GM21390 (cell line): ENCODE results near the gene SUMF1.
A peak's percentile ranks its signal among the peaks of the same experiment; 100 is the strongest.

Source experiments
- ATAC-seq: cut with Tn5 transposase; IDR thresholded peaks from one replicate; pipeline ENCODE4 v1.9.1; 2021; ENCODE audit not compliant: unreplicated experiment

SUMF1 gene

GRCh38 chr3:4394048-4394447, 73.0 kb downstream of the SUMF1 start:
- ATAC-seq = no peak

- no peak for ATAC-seq
These were observed 74.1 kb downstream of the SUMF1 start for GRCh38 chr3:4392992-4393391.

- ATAC-seq = peak; percentile 74
These were observed 79.6 kb downstream of the SUMF1 start for GRCh38 chr3:4387210-4388204.

GRCh38 chr3:4385201-4385600, 81.9 kb downstream of the SUMF1 start:
- ATAC-seq = no peak

GRCh38 chr3:4380013-4380412, 87.1 kb downstream of the SUMF1 start:
- ATAC-seq = no peak

- ATAC-seq = no peak
These were observed 90.6 kb downstream of the SUMF1 start for GRCh38 chr3:4376499-4376898.

GRCh38 chr3:4375911-4376310, 91.2 kb downstream of the SUMF1 start:
- no peak for ATAC-seq

GRCh38 chr3:4373669-4374068, 93.4 kb downstream of the SUMF1 start:
- no peak for ATAC-seq

- ATAC-seq = no peak
These were observed 104.5 kb downstream of the SUMF1 start for GRCh38 chr3:4362523-4362922.

- ATAC-seq = no peak
These were observed 106.3 kb downstream of the SUMF1 start for GRCh38 chr3:4360817-4361216.

GRCh38 chr3:4359805-4360502, 107.1 kb downstream of the SUMF1 start:
- no peak for ATAC-seq

- no peak for ATAC-seq
These were observed 108.8 kb downstream of the SUMF1 start for GRCh38 chr3:4358273-4358672.

- ATAC-seq = no peak
These were observed 110.3 kb downstream of the SUMF1 start for GRCh38 chr3:4356546-4357410.

- no peak for ATAC-seq
These were observed 110.9 kb downstream of the SUMF1 start for GRCh38 chr3:4356220-4356540.

- no peak for ATAC-seq
These were observed 111.5 kb downstream of the SUMF1 start for GRCh38 chr3:4355401-4356219.

- no peak for ATAC-seq
These were observed 115.2 kb downstream of the SUMF1 start for GRCh38 chr3:4351872-4352271.

GRCh38 chr3:4351164-4351855, 115.8 kb downstream of the SUMF1 start:
- ATAC-seq = peak; percentile 51

- ATAC-seq = peak; percentile 91
These were observed 116.3 kb downstream of the SUMF1 start for GRCh38 chr3:4350789-4351163.

GRCh38 chr3:4343258-4343657, 123.8 kb downstream of the SUMF1 start:
- ATAC-seq = no peak

- no peak for ATAC-seq
These were observed 125.8 kb downstream of the SUMF1 start for GRCh38 chr3:4341336-4341675.
